HEK293 (cell line): ENCODE results near the gene OMA1.

Experiments used
- CTCF ChIA-PET: fragments of 350-600 bp; formaldehyde crosslinking; extraction: SDS; loops from one replicate; lab custom pipeline; 2021; ENCODE audit warnings: antibody characterized with exemption; lab: Yijun Ruan, JAX
- POLR2A ChIA-PET: fragments of 300-600 bp; formaldehyde crosslinking; extraction: SDS; loops from one replicate; lab custom pipeline; 2020; ENCODE audit warnings: antibody characterized with exemption, inconsistent platforms; lab: Yijun Ruan, JAX
- H3K27ac ChIP-seq: fragments of 200-500 bp; sonication (Bioruptor generic); 2 replicates; pipeline ENCODE4 v1.5.1; 2014; ENCODE audit warnings: low read depth, low read length, control low read depth, inconsistent platforms; ENCODE audit errors: extremely low read depth
- H3K36me3 ChIP-seq, 2 experiments: fragments of 200-500 bp in 1 of 2; sonication (Bioruptor generic) in 1 of 2; 1 replicate in 1 of 2; 2 replicates in 1 of 2; pipeline ENCODE4 v1.5.1; 2014 to 2017; ENCODE audit warnings: inconsistent platforms in 2 of 2, low read length in 2 of 2; ENCODE audit not compliant: control insufficient read depth in 2 of 2, insufficient read depth in 1 of 2
- H3K4me1 ChIP-seq: fragments of 200-500 bp; sonication (Bioruptor generic); 2 replicates; pipeline ENCODE4 v1.5.1; 2014; ENCODE audit warnings: mild to moderate bottlenecking, low read length, inconsistent platforms; ENCODE audit not compliant: control insufficient read depth, insufficient read depth
- H3K4me3 ChIP-seq: 2 replicates; pipeline ENCODE4 v1.5.1; 2011; ENCODE audit warnings: low read depth, mild to moderate bottlenecking, control low read depth, low read length, moderate library complexity
- H3K9me3 ChIP-seq: fragments of 200-500 bp; sonication (Bioruptor generic); 2 replicates; pipeline ENCODE4 v1.5.1; 2014; ENCODE audit warnings: low read depth, low read length, inconsistent platforms; ENCODE audit not compliant: control insufficient read depth, insufficient read depth
- KLF16 ChIP-seq: fragments of 450-650 bp; formaldehyde crosslinking; IDR thresholded peaks from 2 replicates; pipeline ENCODE4 v1.5.1; 2017; ENCODE audit warnings: missing biosample characterization, missing genetic modification characterization
- ZBTB17 ChIP-seq: fragments of 450-650 bp; formaldehyde crosslinking; IDR thresholded peaks from 2 replicates; pipeline ENCODE4 v1.5.1; 2016; ENCODE audit warnings: missing biosample characterization, missing genetic modification characterization
- ZNF214 ChIP-seq: fragments of 450-650 bp; formaldehyde crosslinking; IDR thresholded peaks from 2 replicates; pipeline ENCODE4 v1.5.1; 2017; ENCODE audit warnings: missing biosample characterization, mild to moderate bottlenecking, missing genetic modification characterization, borderline replicate concordance
- ZNF501 ChIP-seq: fragments of 450-650 bp; formaldehyde crosslinking; IDR thresholded peaks from 2 replicates; pipeline ENCODE4 v1.5.1; 2016; ENCODE audit warnings: missing biosample characterization, missing genetic modification characterization
- ZNF585B ChIP-seq: fragments of 450-650 bp; formaldehyde crosslinking; IDR thresholded peaks from 2 replicates; pipeline ENCODE4 v1.5.1; 2016; ENCODE audit warnings: missing biosample characterization, missing genetic modification characterization
- ZNF596 ChIP-seq: fragments of 450-650 bp; IDR thresholded peaks from 2 replicates; pipeline ENCODE4 v1.5.0; 2018; ENCODE audit warnings: missing biosample characterization, mild to moderate bottlenecking, missing genetic modification characterization, moderate library complexity
- ZNF76 ChIP-seq: fragments of 450-650 bp; formaldehyde crosslinking; IDR thresholded peaks from 2 replicates; pipeline ENCODE4; 2016; ENCODE audit warnings: low read depth, missing biosample characterization, missing genetic modification characterization, borderline replicate concordance
- ZNF792 ChIP-seq: fragments of 450-650 bp; formaldehyde crosslinking; IDR thresholded peaks from 2 replicates; pipeline ENCODE4 v1.5.1; 2016; ENCODE audit warnings: missing biosample characterization, missing genetic modification characterization
- TF ChIP-seq, protein P1 (sequence below): fragments of 450-650 bp; formaldehyde crosslinking; IDR thresholded peaks from 2 replicates; pipeline ENCODE4 v1.5.1; 2016; ENCODE audit warnings: missing biosample characterization, missing genetic modification characterization
- TF ChIP-seq, protein P2 (sequence below): fragments of 450-650 bp; formaldehyde crosslinking; IDR thresholded peaks from 2 replicates; pipeline ENCODE4 v1.5.1; 2016; ENCODE audit warnings: missing biosample characterization, missing genetic modification characterization
- TF ChIP-seq, protein P3 (sequence below): fragments of 450-650 bp; formaldehyde crosslinking; IDR thresholded peaks from 2 replicates; pipeline ENCODE4 v1.5.1; 2016; ENCODE audit warnings: missing biosample characterization, missing genetic modification characterization
- TF ChIP-seq, protein P4 (sequence below): fragments of 450-650 bp; formaldehyde crosslinking; IDR thresholded peaks from 2 replicates; pipeline ENCODE4 v1.5.1; 2016; ENCODE audit warnings: missing biosample characterization, missing genetic modification characterization

The OMA1 gene

DNA sequence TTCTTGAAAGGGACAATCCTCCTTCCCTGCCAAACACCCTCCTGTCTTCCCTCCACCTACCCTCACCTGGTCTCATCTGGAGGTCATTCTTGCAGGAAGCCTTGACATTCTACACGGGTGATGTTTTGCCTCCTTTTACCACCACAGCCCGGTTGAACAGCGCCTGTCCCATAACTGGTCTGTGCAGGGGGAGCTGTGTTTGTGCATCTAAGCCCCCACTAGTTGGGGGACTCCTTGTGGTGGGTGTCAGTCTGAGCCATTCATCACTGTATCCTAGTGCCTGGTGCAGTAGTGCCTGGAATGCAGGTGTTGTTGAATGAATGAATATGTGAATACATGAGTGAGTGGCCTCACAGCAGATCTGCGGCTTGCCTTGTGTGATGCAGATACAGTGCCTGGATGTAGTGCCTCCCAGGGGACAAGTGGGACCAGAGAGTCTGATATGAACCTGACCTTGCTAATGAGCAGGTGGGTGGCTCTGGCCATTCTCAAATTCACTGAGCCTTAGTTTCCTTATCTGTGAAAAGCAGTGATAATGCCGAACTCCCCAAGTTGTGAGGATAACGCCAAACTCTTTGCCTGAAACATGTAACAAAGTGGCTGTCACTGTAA lies 79.8 kb downstream of the OMA1 start:
- Histone ChIP-seq H3K27ac (no peak overlapping the region), H3K4me3 (no peak overlapping the region), H3K9me3 (no peaks in the 10 kb centered on the region), H3K4me1 (no peaks in the 10 kb centered on the region), H3K36me3 (no peaks in the 10 kb centered on the region)
- ChIA-PET CTCF (no interaction called here), POLR2A (no interaction called here)
- TF ChIP-seq KLF16 (tag by site-specific recombination) (no peak), ZNF596 (tag by site-specific recombination) (no peak)
- TF ChIP-seq, all 188 proteins: peak for 0

DNA sequence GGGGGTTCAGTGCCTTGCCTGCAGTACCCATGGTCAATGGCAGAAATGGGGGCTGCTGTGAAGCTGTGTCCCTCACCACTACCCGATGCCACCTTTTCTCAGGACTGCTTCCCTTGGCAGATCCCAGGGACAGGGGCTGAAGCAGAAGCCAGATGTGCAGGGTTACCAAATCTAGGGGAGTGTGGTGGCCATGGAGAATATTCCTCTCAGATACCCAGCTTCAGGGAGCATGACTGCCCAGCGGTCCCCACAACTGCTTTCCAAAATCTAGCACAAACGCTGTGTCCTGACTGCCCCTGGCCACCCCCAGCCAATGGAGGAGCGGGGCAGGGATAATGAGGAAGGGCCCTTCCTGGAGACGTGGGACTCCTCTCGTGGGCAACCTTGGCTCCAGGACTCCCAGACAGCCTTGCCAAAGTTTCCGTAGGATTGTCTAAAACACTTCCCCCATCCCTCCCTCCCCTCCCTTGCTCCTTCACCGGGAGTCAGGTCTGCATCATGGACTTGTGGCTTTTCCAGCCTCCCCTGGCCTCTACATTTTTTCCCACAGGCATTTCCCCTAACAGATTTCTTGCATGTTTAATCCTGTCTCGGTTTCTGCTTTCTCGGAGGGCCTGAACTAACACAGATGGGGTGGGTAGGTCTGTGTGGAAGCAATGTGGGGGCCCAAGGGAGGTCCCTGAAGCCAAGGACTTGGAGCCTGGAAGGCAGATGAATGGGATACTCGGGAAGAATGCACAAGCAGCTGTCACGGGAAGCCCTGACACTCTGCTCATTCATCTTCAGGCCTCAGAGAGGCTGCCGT lies 80.5 kb downstream of the OMA1 start:
- Histone ChIP-seq H3K4me3 (no peak overlapping the region), H3K4me1 (no peaks in the 10 kb centered on the region), H3K27ac (no peak overlapping the region), H3K36me3 (no peaks in the 10 kb centered on the region), H3K9me3 (no peaks in the 10 kb centered on the region)
- POLR2A ChIA-PET = no interaction called here
- TF ChIP-seq ZNF76 (no peak), ZNF501 (tag by site-specific recombination) (no peak), ZBTB17 (tag by site-specific recombination) (no peak), ZNF792 (tag by site-specific recombination) (no peak), ZNF585B (tag by site-specific recombination) (no peak), ZNF214 (tag by site-specific recombination) (no peak)
- TF ChIP-seq, protein P1, sequence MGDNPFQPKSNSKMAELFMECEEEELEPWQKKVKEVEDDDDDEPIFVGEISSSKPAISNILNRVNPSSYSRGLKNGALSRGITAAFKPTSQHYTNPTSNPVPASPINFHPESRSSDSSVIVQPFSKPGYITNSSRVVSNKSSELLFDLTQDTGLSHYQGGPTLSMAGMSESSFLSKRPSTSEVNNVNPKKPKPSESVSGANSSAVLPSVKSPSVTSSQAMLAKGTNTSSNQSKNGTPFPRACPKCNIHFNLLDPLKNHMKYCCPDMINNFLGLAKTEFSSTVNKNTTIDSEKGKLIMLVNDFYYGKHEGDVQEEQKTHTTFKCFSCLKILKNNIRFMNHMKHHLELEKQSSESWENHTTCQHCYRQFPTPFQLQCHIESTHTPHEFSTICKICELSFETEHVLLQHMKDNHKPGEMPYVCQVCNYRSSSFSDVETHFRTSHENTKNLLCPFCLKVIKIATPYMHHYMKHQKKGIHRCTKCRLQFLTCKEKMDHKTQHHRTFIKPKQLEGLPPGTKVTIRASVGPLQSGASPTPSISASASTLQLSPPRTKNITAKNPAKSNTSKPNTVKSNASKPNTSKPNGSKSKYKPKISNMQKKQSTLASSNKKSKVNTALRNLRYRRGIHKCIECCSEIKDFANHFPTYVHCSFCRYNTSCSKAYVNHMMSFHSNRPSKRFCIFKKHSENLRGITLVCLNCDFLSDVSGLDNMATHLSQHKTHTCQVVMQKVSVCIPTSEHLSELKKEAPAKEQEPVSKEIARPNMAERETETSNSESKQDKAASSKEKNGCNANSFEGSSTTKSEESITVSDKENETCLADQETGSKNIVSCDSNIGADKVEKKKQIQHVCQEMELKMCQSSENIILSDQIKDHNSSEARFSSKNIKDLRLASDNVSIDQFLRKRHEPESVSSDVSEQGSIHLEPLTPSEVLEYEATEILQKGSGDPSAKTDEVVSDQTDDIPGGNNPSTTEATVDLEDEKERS (tag by site-specific recombination) = no peak
- TF ChIP-seq, protein P2, sequence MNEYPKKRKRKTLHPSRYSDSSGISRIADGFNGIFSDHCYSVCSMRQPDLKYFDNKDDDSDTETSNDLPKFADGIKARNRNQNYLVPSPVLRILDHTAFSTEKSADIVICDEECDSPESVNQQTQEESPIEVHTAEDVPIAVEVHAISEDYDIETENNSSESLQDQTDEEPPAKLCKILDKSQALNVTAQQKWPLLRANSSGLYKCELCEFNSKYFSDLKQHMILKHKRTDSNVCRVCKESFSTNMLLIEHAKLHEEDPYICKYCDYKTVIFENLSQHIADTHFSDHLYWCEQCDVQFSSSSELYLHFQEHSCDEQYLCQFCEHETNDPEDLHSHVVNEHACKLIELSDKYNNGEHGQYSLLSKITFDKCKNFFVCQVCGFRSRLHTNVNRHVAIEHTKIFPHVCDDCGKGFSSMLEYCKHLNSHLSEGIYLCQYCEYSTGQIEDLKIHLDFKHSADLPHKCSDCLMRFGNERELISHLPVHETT (tag by site-specific recombination) = no peak
- TF ChIP-seq, protein P3, sequence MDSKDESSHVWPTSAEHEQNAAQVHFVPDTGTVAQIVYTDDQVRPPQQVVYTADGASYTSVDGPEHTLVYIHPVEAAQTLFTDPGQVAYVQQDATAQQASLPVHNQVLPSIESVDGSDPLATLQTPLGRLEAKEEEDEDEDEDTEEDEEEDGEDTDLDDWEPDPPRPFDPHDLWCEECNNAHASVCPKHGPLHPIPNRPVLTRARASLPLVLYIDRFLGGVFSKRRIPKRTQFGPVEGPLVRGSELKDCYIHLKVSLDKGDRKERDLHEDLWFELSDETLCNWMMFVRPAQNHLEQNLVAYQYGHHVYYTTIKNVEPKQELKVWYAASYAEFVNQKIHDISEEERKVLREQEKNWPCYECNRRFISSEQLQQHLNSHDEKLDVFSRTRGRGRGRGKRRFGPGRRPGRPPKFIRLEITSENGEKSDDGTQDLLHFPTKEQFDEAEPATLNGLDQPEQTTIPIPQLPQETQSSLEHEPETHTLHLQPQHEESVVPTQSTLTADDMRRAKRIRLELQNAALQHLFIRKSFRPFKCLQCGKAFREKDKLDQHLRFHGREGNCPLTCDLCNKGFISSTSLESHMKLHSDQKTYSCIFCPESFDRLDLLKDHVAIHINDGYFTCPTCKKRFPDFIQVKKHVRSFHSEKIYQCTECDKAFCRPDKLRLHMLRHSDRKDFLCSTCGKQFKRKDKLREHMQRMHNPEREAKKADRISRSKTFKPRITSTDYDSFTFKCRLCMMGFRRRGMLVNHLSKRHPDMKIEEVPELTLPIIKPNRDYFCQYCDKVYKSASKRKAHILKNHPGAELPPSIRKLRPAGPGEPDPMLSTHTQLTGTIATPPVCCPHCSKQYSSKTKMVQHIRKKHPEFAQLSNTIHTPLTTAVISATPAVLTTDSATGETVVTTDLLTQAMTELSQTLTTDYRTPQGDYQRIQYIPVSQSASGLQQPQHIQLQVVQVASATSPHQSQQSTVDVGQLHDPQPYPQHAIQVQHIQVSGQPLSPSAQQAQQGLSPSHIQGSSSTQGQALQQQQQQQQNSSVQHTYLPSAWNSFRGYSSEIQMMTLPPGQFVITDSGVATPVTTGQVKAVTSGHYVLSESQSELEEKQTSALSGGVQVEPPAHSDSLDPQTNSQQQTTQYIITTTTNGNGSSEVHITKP (tag by site-specific recombination) = no peak
- TF ChIP-seq, protein P4, sequence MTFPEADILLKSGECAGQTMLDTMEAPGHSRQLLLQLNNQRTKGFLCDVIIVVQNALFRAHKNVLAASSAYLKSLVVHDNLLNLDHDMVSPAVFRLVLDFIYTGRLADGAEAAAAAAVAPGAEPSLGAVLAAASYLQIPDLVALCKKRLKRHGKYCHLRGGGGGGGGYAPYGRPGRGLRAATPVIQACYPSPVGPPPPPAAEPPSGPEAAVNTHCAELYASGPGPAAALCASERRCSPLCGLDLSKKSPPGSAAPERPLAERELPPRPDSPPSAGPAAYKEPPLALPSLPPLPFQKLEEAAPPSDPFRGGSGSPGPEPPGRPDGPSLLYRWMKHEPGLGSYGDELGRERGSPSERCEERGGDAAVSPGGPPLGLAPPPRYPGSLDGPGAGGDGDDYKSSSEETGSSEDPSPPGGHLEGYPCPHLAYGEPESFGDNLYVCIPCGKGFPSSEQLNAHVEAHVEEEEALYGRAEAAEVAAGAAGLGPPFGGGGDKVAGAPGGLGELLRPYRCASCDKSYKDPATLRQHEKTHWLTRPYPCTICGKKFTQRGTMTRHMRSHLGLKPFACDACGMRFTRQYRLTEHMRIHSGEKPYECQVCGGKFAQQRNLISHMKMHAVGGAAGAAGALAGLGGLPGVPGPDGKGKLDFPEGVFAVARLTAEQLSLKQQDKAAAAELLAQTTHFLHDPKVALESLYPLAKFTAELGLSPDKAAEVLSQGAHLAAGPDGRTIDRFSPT (tag by site-specific recombination) = no peak
- CTCF ChIA-PET = no interaction called here
